ENCODE results near the gene SLC66A2.
"Not testable (repeated sequence)": the region's sequence is repeated elsewhere in the genome, so short reads cannot be mapped to it uniquely, and the experiment has no call there.

SLC66A2 gene

DNA sequence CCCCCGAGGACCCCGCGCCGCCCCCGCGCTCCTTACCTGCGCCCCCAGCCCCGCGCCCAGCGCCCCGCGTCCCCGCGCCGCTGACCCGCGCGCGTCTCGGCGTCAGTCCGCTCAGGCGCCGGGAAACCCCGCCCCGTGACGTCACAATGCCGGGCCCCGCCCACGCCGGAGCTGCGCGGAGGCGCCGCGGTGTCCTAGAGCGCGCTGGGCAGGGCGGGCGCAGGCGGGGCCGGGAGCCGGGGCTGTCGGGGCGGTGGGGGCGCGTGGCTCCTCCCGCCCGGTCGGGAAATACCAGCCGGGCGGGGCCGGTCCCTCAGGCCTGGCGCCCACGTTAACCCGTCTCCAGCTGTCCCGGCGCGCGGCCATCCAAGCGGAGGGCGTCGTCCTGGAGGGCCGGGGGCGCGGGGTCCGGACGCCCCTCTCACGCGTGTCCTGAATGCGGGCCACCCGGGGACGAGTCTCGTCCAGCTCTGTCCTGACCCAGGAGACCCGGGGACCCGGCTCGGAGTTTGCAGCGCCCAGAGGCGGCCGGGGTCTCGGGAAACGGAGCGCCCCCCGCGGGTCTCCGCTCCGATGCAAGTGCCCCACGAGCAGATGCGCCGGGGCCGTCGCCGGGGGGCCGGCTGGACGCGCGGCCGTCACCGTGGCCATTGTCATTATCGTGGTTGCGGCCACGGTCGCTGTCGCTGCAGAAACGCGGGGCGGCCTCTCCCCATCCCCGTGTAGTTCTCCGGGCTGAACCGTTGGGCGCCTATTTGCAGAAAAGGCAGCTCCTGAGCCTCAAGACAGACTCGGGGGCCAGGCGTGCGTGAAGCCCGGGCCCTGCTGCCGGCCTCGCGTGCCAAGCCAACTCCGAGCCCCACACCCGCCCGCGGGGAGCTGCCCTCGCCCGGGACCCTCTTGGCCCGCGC is at the start of gene SLC66A2:
SLC66A2 (minus strand) TSS at position 109 of the 911 bp plus-strand sequence. CDS start 727 bp downstream, outside the sequence.
- peak; percentile 93 for DNase-seq

DNA sequence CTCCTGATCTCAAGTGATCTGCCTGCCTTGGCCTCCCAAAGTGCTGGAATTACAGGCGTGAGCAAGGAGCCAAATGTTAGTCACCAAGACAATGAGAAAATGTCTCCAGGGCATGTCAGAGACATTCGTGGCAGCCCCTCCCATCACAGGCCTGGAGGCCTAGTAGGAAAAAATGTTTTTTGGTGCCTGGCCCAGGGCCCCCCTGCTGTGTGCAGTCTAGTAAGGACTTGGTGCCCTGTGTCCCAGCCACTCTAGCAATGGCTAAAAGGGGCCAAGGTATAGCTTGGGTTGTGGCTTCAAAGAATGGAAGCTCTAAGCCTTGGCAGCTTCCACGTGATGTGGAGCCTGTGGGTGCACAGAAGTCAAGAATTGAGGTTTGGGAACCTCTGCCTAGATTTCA is 49.4 kb upstream of the SLC66A2 start:
- no peak for DNase-seq

DNA sequence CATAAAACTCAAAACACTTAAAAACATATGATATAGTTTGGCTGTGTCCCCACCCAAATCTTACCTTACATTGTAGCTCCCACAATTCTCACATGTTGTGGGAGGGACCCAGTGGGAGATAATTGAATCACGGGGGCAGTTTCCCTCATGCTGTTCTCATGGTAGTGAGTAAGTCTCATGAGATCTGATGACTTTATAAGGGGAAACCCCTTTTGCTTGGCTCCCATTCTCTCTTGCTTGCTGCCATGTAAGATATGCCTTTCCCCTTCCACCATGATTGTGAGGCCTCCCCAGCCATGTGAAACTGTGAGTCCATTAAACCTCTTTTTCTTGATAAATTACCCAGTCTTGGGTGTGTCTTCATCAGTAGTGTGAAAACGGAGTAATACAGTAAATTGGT is 48.2 kb upstream of the SLC66A2 start:
- DNase-seq, result not testable (repeated sequence)

DNA sequence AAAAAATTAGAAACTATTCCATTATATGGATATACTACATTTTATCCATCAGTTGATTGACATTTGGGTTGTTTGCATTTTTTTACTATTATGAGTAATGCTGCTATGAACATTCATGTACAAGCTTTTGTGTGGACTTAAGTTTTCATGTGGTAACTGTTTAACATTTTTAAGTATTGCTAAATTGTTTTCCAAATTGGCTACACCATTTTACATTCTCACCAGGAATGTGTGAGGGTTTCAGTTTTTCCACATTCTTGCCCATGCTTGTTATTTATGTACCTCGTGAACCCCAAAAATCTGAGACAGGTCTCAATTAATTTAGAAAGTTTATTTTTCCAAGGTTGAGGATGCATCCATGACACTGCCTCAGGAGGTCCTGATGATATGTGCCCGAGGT is 40.0 kb upstream of the SLC66A2 start:
- no peak for DNase-seq

DNA sequence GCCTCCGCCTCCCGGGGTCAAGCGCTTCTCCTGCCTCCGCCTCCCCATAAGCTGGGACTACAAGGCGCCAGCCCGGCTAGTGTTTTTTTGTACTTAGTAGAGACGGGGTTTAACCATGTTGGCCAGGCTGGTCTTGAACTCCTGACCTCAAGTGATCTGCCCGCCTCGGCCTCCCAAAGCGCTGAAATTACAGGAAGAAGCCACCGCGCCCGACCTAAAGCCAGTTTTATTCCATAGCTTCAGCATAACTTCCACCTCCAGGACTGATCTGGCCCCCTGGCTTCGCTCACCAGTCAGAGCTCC is 37.7 kb upstream of the SLC66A2 start:
- no peak for DNase-seq

DNA sequence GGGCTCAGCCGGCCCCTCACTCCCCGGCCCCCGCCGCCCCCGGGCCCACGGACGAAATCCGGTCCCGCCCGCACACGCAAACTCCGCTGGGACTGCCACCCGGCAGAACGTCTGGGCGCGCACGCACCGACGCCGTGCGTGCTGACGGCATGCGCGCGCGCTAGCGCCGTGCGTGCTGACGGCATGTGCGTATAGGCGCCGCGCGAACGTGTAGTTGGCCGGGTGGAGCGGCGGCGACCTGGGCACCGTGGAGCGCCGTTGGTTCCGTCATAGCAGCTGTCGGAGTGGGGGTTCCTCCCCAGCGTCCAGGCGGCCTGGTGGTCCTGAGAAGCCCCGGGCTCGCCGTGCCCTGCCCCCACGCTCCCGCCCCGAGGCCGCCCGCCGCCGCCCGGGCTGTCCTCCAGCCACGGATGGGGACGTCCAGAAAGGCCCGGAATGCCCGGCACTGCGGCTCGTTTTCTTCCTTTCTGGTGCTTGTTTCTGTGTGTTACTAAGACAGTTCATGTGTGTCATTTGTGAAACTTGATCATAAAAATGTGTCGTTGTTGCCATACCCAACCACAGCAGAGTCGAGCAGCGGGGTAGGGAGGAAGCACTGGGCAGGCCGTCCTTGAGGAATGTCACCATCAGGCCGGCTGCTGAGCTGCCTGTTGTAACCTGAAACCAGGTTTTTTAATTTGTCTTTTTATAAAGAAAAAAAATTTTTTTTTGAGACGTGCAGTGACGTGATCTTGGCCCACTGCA is 37.2 kb upstream of the SLC66A2 start, which contains the start of gene TXNL4A:
TXNL4A (minus strand) TSS at position 113 of the 744 bp plus-strand sequence. CDS start 171 bp downstream, outside the sequence.
- DNase-seq, result peak; percentile 83

DNA sequence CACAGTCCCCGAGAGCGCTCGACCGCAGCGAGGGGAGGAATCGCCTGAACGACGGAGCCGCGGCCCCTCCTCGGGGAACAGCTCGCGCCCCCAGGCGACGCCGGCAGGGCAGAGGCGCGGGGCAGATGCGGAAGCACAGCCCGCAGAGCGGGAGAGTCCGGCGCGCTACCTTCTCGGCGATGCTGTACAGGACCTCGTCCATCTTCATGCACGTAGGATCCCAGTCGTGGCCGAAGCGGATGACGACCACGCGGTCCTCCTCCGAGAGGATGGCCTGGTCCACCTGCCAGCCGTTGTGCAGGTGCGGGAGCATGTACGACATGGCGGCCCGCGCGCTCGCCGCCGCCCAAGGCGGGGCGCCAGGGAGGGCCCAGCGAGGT is 36.6 kb upstream of the SLC66A2 start:
- peak; percentile 83 for DNase-seq

DNA sequence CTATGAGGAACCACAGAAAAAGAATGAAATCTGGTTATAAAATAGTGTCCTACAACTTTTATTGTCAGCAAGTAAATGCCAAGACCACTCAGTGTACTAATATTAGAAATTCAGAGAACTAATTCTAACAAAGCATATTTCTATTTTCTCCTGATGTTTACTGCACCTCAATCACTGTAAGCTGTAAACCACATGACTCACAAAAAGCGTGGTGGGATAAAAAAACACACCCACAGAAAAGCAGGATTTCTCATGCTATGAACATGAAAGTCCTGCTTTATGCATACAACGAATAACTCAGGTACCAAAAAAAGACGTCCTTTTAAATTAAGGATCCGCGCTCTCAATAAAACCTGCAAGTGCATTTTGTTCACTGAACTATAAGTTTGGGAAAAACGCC is 36.1 kb upstream of the SLC66A2 start:
- DNase-seq, result no peak

DNA sequence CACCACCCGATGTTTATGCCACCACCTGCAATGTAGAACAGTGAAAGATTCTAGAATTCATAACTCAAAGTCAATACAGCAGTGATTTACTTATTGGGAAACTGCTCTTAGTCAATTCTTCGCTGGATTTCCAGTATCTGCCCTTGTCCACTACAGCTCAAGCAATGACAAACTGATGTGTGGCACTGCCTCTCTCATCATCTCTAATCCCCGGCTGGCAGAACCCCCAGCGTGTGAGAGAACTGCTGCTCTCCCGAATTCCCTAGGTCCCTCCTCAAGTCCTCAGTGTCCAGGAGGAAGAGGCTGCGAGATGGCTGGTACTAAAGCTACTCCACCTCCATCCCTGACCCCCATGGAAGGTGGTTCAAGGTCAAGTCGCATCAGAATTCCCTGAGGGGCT is 35.3 kb upstream of the SLC66A2 start:
- DNase-seq, result no peak

DNA sequence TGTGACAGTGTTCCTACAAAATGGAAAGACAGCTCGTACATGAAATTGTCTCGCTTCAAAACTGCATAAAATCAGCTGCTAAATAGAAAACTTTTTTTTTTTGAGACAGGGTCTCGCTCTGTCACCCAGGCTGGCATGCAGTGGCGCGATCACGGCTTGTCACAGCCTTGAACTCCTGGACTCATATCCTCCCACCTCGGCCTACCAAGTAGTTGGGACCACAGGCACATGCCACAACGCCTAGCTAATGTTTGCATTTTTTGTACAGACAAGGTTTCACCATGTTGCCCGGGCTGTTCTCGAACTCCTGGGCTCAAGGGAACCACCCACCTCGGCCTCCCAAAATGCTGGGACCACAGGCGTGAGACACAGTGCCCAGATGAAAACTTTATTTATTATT is 33.7 kb upstream of the SLC66A2 start:
- DNase-seq, result no peak

DNA sequence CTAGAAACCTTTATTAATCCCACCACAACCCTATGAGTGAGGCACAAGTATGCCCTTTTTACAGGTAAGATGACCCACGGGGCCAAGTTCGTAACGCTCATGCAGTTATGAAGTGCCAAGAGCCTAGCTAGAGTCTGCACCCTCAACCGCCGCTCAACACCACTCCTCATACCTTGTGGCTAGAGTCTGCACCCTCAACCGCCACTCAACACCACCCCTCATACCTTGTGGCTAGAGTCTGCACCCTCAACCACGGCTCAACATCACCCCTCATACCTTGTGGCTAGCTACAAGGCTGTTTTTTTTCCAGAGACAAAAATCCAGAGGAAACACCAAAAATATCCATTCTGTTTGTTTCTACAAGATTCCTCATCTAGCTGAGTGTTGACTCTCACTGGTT is 32.3 kb upstream of the SLC66A2 start:
- DNase-seq, result no peak

DNA sequence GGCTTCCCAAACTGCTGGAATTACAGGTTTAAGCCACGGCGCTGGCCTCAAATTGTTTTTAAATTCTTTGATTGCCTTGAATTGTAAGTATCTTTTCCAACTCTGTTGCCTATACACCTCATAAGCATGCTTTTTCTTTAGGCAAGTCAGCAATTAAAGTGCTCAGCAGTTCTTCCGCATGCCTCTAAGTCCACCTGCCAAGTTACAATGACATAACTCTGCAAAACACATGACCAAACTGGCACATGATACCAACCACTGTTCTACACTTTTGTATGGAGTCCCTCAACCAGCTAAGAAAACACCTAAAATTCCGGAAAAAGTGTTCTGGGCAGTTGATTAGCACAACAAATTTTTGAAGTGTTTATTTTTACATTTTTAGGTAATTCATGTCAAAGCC is 31.8 kb upstream of the SLC66A2 start:
- no peak for DNase-seq

DNA sequence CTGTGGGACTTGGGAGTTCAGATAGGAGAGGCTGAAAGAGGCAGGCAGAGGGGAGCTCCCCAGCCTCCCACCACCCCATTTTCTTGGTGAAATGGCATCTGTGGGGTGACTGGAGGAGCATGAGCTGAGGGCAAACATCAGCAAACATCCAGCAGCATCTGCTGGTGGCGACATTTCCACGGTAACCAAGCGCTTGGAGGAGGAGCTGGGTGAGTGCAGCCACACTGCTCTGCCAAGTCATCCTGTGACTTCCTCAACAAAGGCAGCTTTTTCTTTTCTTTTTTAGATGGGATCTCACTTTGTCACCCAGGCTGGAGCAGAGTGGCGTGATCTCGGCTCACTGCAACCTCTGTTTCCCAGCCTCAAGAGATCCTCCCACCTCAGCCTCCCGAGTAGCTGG is 31.3 kb upstream of the SLC66A2 start:
- DNase-seq, result no peak

DNA sequence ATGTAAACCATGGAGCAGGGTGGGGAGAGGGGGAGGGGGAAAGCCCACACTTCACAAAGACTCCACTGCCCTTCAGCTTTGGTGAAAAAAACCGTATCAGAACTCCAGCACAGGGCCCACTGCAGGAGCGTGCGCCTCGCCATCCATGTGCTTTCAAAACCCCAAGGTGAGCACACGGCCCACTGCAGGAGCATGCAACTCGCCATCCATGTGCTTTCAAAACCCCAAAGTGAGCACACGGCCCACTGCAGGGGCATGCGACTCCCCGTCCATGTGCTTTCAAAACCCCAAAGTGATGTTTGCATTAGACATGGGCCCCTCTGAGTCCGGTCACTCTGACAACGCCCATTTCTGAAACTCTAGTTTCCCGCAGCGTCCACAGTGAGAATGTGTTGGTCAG is 29.1 kb upstream of the SLC66A2 start:
- DNase-seq, result no peak

DNA sequence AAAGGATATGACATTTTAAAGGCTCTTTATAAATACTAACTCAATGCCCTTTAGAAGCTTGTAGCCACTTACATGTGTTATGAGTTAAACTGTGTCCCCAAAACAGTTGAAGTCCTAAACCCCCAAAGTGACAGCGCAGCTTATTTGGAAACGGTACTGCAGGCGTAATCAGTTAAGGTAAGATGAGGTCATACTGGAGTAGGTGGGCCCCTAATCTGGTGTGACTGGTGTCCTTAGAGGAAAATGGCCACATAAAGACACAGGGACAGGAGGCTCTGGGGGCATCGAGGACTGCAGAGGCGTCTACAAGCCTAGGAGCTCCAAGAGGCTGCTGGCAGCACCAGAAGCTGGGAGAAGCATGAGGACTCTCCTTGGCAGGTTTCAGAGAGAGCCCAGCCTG is 28.4 kb upstream of the SLC66A2 start:
- no peak for DNase-seq

DNA sequence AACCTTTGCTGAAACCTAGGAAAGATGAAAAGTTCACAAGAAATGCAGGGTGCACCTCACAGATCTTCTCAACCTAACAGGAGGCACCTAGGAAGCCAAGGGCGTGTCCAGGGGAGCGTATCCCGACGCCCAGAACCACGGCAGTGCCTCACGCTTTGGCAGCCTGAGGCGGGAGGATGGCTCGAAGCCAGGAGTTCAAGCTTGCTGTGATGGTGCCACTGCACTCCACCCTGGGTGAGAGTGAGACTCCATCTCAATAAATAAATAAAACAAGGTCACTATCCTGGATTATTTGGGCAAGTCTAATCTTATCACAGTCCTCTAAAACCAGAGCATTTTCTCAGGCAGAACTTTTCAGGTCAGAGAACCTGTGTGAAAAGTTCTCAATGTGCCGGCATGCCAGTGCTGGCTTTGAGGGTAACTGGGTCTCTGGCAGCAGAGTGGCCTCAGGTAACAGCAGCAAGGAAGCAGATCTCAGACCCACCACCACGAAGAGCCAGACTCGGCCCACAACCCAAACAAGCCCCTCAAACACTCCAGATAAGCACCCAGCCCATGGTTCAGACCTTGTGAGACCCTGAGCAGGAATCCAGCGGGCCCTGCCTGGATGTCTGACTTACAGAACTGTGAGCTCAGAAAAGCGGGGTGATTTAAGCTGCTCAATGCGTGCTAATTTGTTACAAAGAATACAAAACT is 24.7 kb upstream of the SLC66A2 start:
- DNase-seq, result no peak

DNA sequence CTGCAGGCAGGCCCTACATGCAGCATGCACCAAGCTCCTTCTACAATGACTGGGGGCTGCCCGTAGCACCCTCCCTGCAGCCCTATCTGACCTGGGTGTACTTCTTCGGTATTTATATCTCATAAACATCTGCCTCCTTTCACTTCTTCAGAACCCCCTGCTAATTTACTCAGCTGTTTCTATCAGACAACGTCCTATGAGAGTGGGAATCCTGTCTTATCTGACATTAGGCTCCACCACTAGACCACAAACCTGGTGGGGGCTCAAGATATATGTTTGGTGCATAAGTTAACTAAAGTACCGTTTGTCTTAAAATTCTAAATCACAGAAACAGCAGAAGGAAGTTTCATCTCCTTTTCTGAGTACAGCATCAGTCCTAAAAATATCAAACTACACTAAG is 23.6 kb upstream of the SLC66A2 start:
- DNase-seq, result no peak

DNA sequence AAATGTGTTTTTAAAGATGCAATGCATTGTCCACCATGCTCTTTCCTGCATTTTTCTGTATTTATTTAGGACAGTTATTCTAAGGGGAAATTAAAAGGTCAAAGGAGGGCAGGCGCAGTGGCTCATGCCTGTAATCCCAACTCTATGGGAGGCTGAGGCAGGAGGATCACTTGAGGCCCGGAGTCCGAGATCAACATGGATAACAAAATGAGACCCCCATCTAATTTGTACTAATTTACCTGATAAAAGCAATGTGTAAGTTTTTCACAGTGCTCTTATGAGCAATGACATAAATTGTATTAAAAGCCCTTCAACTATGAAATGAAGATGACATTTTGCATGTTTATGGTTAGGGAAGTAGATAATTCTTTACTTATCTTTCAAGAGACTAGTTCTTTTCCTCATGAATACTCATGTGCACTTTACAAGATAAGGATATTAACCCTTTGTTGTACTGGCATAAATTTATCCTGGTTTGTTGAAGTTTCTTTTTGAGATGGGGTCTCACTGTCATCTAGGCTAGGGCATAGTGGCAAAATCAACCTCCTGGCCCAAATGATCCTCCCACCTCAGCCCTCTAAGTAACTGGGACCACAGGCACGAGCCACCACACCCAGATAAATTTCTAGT is 22.7 kb upstream of the SLC66A2 start:
- no peak for DNase-seq

DNA sequence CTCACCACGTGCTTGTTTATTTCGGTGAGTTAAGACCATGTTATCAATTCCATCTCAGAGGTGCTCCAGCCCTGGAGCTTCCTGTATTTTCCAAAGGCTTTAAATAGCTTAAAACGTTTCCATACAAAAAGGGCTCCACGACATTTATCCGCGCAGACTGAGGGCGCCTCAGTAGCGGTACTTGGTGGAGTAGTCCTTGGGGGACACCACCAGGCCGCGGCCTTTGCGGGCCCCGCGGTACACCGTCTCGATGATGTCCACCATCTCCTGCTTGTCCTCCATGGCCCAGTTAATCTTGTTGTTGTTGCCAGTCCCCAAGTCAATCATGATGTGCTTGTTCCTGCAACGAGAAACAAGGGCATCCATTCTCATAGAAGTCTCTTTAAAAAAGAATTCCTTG is 22.1 kb upstream of the SLC66A2 start:
- DNase-seq, result no peak

DNA sequence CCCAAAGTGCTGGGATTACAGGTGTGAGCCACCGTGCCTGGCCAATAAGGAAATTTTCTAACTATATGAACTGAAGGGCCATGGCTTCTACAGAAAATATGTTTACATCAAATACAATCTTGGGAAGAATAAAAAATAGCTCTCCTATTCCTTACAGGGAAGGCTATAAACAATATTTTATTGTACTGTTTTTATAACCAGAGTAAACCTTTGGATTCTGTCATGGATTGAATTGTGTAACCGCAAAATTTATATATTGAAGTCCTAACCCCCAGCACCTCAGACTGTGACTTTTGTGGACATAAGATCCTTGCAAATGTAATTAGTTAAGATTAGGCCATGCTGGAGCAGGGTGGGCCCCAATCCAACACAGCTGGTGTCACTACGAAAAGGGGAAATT is 21.3 kb upstream of the SLC66A2 start:
- no peak for DNase-seq

DNA sequence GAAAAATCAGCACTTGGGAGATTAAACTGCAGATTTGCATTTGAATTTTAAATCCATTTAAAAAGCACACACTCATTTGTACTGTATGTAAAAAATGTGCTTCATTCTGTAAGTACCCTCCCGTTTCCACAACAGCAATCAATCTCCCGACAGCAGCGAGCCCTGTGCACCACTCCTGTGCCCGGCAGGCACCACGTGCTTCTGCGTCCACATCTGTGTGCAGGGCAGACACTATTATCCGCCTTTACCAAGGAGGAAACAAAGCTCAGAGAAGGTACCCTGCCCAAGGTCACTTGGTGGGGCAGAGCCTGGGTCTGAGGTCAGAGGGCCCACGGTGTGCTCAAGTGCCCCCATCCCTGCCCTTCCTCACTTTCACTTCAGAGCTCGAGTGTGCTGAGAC is 20.5 kb upstream of the SLC66A2 start:
- DNase-seq, result no peak

DNA sequence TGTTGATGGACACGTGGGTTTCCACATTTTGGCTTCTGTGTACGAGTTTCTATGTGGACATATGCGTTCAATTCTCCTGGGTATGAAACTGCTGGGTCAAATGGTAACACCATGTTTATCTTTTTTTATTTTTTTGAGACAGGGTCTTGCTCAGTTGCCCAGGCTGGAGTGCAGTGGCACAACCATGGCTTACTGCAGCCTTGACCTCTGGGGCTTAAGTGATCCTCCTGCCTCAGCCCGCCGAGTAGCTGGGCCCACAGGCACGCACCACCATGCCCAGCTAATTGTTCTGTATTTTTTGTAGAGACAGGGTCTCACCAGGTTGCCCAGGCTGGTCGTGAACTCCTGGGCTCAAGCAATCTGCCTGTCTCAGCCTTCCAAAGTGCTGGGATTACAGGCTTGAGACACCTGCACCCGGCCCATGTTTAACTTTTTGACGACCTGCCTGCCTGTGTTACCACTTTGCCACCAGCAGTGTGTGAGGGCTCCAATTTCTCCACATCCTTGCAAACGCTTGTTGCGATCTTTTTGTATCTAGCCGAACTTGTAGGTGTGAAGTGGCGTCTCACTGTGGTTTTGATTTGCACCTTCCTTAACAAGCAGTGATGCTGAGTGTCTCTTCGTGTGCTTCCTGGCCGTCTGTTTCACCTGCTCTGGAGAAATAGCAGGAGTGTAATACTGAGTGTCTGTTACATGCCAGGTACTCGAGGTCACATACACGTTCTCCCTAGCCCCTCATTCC is 19.9 kb upstream of the SLC66A2 start:
- DNase-seq, result no peak
